ENCODE measurements around the gene MMP2. TPM values are rescaled to one million over a fixed set of nuclear protein-coding genes. Genes with fewer than 3 reads are reported as not detected.

The MMP2 gene
- total RNA-seq, 1 donor from 2014 or later: 211 TPM

DNA sequence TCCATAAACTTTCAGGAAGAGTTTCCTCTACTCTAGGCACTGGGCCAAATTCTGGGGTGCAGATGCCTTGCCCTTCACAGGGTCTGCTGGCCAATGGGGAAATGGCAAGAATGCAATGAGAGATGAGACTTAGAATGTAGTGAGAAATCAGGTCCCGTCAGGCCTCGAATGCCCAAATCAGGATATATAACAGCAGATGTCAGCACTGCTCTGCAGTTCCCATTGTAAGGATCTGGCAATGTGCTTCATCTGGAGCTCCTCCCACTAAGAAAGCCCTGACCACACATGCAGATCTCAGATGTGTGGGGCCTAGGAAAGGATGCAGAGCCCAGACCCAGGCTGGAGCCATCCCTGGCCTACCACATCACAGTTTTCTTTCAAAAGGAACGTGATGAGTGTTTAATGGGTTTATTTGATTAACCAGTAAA is 16.0 kb downstream of the MMP2 start:
- peak; percentile 66 for DNase-seq (ENCODE audit: low read depth)

DNA sequence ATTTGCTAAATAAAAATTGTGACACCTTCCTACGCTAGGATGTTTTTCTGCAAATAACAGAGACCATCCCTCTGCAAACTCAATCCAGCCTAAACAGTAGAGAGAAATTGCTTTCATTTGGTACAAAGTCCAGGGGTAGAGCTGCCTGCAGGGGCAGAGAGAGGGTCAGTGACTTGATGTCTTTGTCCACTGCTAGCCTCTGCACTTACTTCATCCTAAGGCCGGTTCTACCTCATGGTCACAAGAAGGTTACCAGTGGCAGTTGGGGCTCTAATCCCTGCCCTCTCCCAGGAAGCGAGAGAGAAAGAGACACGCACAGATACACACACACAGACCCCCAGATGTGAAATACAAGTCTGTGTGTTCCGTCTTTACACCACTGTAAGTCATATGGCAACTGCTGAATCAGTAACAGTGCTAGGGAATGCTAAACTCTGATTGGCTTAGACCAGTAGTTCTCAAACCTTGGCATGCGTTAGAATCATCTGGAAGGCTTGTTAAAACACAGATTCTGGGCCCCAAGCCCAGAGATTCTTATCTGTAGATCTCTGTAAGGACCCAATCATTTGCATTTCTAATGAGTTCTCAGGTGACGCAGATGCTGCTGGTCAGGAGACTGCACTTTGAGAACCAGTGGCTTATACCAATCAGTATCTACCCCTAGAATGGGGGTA is 16.8 kb downstream of the MMP2 start:
- peak; percentile 27 for DNase-seq (ENCODE audit: low read depth)

GRCh38 chr16:55496509-55497145 is 17.6 kb downstream of the MMP2 start:
- no peak for DNase-seq (ENCODE audit: low read depth)

DNA sequence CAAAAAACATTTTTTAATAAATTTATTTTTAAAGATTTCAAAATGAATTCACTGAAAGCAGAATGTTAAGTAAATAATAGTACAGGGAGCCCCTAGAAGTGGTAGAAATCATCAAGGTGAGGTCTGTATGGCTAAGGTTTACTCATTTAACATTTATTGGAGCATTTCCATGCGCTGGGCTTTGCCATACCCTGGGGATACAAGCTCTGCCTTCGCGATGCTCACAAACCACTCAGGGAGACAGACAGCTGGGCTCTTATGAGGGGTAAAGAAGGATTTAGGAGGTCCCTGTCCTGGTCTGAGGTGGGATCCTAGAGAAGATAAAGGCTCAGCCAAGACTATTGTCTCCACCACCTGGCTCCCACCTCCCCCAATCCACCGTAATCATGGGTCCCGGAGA is 18.6 kb downstream of the MMP2 start:
- DNase-seq (ENCODE audit: low read depth): no peak

GRCh38 chr16:55498101-55498500 is 19.1 kb downstream of the MMP2 start:
- DNase-seq (ENCODE audit: low read depth): no peak

DNA sequence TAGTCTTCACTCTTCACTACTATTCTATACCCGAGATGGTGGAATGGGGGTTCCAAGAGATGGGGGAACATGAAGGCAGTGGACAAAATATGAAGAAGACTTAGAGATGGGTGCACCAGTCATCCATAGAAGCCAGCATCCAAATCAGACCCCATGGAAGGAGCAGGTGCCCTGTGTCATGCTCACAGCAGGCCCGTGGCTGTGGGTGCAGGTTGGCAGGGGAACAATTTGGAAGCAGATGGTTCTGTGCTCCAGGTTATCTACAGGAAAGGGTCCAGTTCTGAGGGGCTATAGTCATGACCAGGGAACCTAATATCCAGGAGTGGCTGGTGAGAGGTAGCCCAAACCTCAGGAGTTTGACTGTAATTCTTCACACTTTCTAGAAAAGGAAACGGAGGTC is 20.3 kb downstream of the MMP2 start:
- DNase-seq (ENCODE audit: low read depth): no peak

DNA sequence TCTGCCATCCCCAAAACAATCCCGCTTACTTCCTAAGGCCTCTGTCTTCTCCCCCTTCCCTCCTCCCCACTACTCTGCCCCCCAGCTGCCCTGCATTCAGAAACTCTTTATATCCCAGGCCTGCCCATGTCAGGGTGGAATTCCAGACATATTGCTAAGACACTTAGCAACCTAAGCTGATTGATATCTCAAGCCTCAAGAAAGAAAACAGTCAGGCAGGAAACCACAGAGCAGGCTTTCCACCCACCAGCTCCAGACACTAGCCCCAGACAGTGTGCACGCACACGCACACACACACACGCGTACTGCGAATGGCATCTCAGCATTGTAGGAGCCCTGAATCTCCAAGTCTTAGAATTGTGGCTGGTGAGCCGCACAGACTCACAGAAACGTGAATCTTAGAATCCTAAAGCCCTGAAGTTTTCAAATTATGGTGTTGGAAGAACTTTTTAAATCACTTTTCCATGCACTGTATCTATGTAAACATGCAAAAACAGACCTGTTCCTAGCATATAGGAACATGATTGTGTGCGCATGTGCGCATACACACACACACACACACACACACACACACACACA is 21.0 kb downstream of the MMP2 start:
- peak; percentile 94 for DNase-seq (ENCODE audit: low read depth)

GRCh38 chr16:55500530-55501011 is 21.6 kb downstream of the MMP2 start:
- DNase-seq (ENCODE audit: low read depth): no peak

- DNase-seq (ENCODE audit: low read depth): no peak
These were observed 22.7 kb downstream of the MMP2 start for GRCh38 chr16:55501549-55502322.

DNA sequence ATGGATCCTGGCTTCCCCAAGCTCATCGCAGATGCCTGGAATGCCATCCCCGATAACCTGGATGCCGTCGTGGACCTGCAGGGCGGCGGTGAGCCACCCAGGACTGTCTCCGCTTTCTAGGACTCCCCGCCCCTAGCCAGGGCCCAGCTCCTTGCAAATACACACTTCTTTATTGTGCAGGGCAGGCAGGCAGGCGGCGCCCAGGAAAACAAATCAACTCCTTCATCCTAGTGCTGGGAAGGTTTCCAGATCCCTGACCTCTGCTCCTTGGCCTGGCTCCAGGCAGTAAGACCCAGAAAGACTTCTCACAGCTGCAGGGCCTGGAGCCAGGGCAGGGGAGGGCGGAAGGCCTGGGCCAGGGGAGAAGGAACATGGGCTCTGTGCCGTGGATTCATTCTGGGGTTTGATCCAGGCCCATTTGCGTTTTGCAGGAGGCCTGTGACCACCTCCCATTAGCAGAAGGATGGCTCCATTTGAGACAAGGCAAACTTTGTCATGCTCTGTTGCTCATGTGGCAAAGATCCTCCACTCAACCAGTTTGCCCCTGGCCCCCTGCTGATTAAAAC is 23.9 kb downstream of the MMP2 start:
- DNase-seq (ENCODE audit: low read depth): peak; percentile 89

DNA sequence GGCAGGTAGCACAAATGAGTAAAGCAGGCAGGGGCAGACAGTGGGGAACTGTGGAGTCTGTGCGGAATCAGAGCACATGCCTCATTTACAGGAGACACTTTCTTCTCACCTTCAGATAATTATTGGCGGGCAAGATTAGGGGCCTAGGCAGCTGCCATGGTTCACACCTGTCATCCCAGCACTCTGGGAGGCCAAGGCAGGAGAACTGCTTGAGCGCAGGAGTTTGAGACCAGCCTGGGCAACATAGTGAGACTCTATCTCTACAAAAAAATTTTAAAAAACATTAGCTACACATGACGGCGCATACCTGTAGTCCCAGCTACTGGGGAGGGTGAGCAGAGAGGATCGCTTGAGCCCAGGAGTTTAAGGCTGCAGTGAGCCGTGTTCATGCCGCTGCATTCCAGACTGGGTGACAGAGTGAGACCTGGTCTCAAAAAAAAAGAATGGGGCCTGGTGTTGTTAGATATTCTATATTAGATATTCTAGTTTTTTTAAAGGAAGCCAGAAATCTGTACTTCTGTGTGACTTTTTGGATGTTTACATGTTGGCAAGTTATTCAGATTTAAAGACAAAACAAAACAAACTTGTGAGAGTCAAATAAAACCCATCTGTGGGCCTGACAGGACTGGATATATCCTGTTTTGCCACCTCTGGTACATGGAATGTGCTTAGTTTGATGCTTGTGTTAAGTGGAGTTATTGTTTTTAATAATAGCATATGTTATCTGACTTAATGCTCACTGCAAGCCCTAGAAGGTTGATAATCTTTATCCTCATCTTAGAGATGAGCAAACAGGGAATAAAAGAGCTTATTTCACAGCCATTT is 24.9 kb downstream of the MMP2 start:
- DNase-seq (ENCODE audit: low read depth): no peak

DNA sequence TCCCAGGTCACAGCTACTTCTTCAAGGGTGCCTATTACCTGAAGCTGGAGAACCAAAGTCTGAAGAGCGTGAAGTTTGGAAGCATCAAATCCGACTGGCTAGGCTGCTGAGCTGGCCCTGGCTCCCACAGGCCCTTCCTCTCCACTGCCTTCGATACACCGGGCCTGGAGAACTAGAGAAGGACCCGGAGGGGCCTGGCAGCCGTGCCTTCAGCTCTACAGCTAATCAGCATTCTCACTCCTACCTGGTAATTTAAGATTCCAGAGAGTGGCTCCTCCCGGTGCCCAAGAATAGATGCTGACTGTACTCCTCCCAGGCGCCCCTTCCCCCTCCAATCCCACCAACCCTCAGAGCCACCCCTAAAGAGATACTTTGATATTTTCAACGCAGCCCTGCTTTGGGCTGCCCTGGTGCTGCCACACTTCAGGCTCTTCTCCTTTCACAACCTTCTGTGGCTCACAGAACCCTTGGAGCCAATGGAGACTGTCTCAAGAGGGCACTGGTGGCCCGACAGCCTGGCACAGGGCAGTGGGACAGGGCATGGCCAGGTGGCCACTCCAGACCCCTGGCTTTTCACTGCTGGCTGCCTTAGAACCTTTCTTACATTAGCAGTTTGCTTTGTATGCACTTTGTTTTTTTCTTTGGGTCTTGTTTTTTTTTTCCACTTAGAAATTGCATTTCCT is 26.5 kb downstream of the MMP2 start:
- no peak for DNase-seq (ENCODE audit: low read depth)

DNA sequence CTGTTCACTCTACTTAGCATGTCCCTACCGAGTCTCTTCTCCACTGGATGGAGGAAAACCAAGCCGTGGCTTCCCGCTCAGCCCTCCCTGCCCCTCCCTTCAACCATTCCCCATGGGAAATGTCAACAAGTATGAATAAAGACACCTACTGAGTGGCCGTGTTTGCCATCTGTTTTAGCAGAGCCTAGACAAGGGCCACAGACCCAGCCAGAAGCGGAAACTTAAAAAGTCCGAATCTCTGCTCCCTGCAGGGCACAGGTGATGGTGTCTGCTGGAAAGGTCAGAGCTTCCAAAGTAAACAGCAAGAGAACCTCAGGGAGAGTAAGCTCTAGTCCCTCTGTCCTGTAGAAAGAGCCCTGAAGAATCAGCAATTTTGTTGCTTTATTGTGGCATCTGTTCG is 27.1 kb downstream of the MMP2 start:
- no peak for DNase-seq (ENCODE audit: low read depth)

DNA sequence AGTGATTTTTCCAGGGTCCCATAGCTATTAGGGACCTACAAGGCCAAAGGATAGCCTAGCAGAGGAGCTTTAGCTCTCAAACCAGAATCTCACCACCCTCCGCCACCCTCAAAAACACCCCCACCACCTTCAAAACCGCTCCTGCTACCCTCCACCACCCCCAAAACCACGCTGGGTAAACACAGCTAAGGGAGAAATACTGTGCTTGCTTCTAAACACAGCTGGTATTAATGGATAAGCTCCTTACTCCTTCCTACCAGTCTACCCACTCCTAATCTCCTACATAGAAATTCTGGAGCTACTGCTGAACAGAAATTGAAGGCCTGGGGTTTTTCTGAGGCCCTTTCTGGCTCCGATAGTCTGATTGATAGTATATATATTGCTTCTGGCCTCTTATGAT is 27.7 kb downstream of the MMP2 start:
- no peak for DNase-seq (ENCODE audit: low read depth)

DNA sequence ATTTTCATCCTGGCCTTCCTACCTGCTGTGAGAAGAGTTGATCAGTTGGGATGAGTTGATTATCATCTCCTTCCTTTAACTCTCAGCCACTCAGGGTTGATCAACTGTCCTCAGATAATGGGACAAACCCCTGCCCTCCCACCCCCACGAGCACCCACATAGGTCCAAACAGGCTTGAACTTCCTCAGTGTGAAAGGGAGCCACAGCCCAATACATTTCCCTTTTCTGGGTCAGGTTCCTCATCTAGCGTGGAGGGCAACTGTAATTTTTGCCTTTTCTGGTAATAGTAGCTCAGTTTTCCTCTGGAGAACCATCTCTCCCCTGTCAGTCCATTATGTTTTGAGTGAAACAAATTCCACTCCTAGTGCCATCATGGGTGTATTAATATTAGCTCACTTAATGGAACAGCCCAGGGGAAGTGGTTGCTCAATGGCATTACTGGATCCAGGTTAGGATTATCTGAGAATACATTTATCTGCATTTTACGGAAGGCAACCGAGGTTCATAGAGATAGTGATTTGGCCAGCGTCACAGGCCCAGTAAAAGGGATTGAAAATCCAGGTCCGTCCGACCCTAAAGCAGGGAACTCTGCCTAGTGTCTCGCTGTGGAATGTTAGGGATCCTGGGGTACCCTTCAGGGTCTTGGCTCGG is 29.4 kb downstream of the MMP2 start:
- no peak for DNase-seq (ENCODE audit: low read depth)

- DNase-seq (ENCODE audit: low read depth): peak; percentile 53
These were observed 30.2 kb downstream of the MMP2 start, which contains the start of gene LPCAT2 for GRCh38 chr16:55508941-55509931. LPCAT2 (plus strand) TSS chr16:55509072; CDS start chr16:55509182, 110 bp downstream.

- DNase-seq (ENCODE audit: low read depth): no peak
These were observed 31.3 kb downstream of the MMP2 start for GRCh38 chr16:55510185-55510805.

DNA sequence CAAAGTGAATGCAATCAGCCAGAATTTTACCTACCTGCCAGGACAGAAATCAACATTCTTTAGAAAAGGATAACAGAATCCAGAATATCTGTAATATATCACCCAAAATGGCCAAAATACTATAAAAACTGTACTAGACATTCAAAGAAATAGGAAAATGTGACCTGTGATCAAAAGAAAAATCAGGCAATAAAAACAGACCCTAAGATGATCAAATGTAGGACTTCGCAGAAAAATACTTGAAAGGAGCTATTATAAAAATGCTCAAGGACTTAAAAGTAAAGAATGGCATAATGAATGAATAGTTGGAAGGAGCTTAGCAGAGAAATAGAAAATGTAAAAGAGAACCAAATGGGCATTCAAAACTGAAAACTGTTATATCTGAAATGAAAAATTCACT is 33.9 kb downstream of the MMP2 start:
- no peak for DNase-seq (ENCODE audit: low read depth)

Data from renal cortical epithelial cell (primary cell).